Heart left ventricle (tissue), 16 donors: ENCODE data around the gene CNST. TPM values are rescaled to one million over a fixed set of nuclear protein-coding genes. Genes with fewer than 3 reads are reported as not detected.
"Not testable (repeated sequence)": the region's sequence is repeated elsewhere in the genome, so short reads cannot be mapped to it uniquely, and the experiment has no call there.

ENCODE experiments used
- ATAC-seq, 4 donors: fragments of 200-7000 bp; cut with Tn5 transposase; one replicate each; pipeline ENCODE4 v1.9.1; 2020 to 2022; ENCODE audit warnings: moderate library complexity in 4 of 4, mild to moderate bottlenecking in 3 of 4, moderate number of reproducible peaks in 1 of 4
- DNase-seq, 5 donors: peaks; one replicate each; pipeline ENCODE4 v3.0.0-alpha.2; 2020
- H3K27ac ChIP-seq, 12 donors: fragments of 200-600 bp; sonication (generic) in 4 of 12; one replicate each; pipeline versions ENCODE4 v1.5.0 to v1.8.0; 2016 to 2022; ENCODE audit warnings: mild to moderate bottlenecking in 2 of 12
- H3K27me3 ChIP-seq, 9 donors: fragments of 200-600 bp; sonication (generic) in 2 of 9; one replicate each; pipeline versions ENCODE4 v1.5.1 to v1.8.0; 2016 to 2022; ENCODE audit warnings: mild to moderate bottlenecking in 3 of 9
- H3K36me3 ChIP-seq, 9 donors: fragments of 200-600 bp; sonication (generic) in 2 of 9; one replicate each; pipeline versions ENCODE4 v1.5.0 to v1.8.0; 2018 to 2022; ENCODE audit warnings: mild to moderate bottlenecking in 2 of 9
- H3K4me1 ChIP-seq, 12 donors: fragments of 200-600 bp; sonication (generic) in 4 of 12; one replicate each; pipeline versions ENCODE4 v1.5.0 to v1.8.0; 2016 to 2022; ENCODE audit warnings: mild to moderate bottlenecking in 3 of 12
- H3K4me3 ChIP-seq, 12 donors: fragments of 200-600 bp; sonication (generic) in 4 of 12; one replicate each; pipeline versions ENCODE4 v1.5.0 to v1.8.0; 2017 to 2022; ENCODE audit warnings: mild to moderate bottlenecking in 9 of 12, moderate library complexity in 4 of 12
- H3K9me3 ChIP-seq, 12 donors: fragments of 200-600 bp; sonication (generic) in 4 of 12; one replicate each; pipeline versions ENCODE4 v1.5.0 to v1.8.0; 2016 to 2022; ENCODE audit warnings: mild to moderate bottlenecking in 1 of 12
- POLR2A ChIP-seq, 2 donors: fragments of 450-650 bp; IDR thresholded peaks; one replicate each; pipeline ENCODE4 v1.6.1; 2017; ENCODE audit warnings: antibody characterized with exemption in 2 of 2, mild to moderate bottlenecking in 2 of 2, moderate library complexity in 2 of 2
- WGBS, 4 donors: extraction: QIAGEN DNeasy Blood & Tissue Kit in 2 of 4; methylation state at CpG; one replicate each; pipeline versions ENCODE4 v1.1.5 to v1.1.7; 2013 to 2018; 5-methylcytosine and 5-hydroxymethylcytosine counted together
- intact Hi-C, 10 donors: fragments of 100-400 bp; cut with DNase I; formaldehyde crosslinking; loops; one replicate each; pipeline versions ENCODE4 v1.11.1 to v1.14.2; 2022
- polyA plus RNA-seq, 2 donors: library from polyadenylated mRNA; stranded (reverse); fragments of 200-250 nt; gene quantifications; one replicate each; pipeline ENCODE4 v1.2.3, GENCODE V29; 2013
- total RNA-seq, 9 donors: library from RNA; depleted of rRNA in 2 of 9; stranded (reverse); fragments of >200 nt in 2 of 9; fragmentation: NEBNext Ultra II Directional in 3 of 9; extraction: Animal tissue kit (Norgen Biotek cat#: 25700) in 3 of 9; gene quantifications; one replicate each; pipeline versions ENCODE4 v1.1.0 to v1.2.4, GENCODE V29; 2016 to 2023
- TF ChIP-seq, protein P1 (sequence below), 12 donors: fragments of 200-600 bp; sonication (generic) in 4 of 12; IDR thresholded peaks; one replicate each; pipeline versions ENCODE4 v1.5.0 to v1.8.0; 2018 to 2022; ENCODE audit warnings: antibody characterized with exemption in 12 of 12, mild to moderate bottlenecking in 5 of 12
- donor health status: ischemic (EF 13 %, LVEDD 7.1; RV severe dilation, severe dysfunction).
- donor health status: healthy with polysubstance abuse.
- donor health status: DM: no; HTN: yes; CAD: no.
- donor health status: DM: no; HTN: no; CAD: no.
- donor health status: ischemic (EF 25% LVEDD 6.9; RV normal size, moderate dysfunction).
- donor health status: ischemic (EF 25% LVEDD 5.7; RV mildly dilated, moderate dysfunction).
- donor health status: healthy.
- donor health status: DM: yes; HTN: yes; CAD: no.
- donor health status: ischemic (EF 35%, LVEDD 5.7; RV mildly dilated, moderate dysfunction).
- donor health status: nonischemic (EF 11% LVEDD 7.7; RV severe dilation, severe dysfunction).
- donor health status: DM: yes; HTN: yes; CAD: no.
- donor health status: PGD.
- donor health status: ischemic (EF 29% LVEDD 5.4; RV normal size, mild dysfunction).
- donor health status: nonischemic (EF 23%, LVEDD 6.1; RV moderate dilation, normal function).

Gene CNST
- total and polyA plus RNA-seq, 11 donors: 3.9 to 23.9 (median 17.6) TPM

- Histone ChIP-seq H3K27me3 (no peaks in the 10 kb centered on the region), H3K36me3 (peaks cover 0 to 16% (median 7%) of the 10 kb centered on the region in 9 donors), H3K9me3 (peaks cover 0 to 7% (median 0%) of the 10 kb centered on the region in 12 donors), H3K4me1 (peaks cover 4 to 61% (median 33%) of the 10 kb centered on the region in 12 donors), H3K27ac (peak overlapping the region in 11 of 12 donors; percentile 11 to 87 (median 47)), H3K4me3 (peak overlapping the region in 2 of 12 donors; percentile 6 to 10)
- no peak for TF ChIP-seq POLR2A (IDR thresholded peaks at IDR 0.05)
- TF ChIP-seq, protein P1, sequence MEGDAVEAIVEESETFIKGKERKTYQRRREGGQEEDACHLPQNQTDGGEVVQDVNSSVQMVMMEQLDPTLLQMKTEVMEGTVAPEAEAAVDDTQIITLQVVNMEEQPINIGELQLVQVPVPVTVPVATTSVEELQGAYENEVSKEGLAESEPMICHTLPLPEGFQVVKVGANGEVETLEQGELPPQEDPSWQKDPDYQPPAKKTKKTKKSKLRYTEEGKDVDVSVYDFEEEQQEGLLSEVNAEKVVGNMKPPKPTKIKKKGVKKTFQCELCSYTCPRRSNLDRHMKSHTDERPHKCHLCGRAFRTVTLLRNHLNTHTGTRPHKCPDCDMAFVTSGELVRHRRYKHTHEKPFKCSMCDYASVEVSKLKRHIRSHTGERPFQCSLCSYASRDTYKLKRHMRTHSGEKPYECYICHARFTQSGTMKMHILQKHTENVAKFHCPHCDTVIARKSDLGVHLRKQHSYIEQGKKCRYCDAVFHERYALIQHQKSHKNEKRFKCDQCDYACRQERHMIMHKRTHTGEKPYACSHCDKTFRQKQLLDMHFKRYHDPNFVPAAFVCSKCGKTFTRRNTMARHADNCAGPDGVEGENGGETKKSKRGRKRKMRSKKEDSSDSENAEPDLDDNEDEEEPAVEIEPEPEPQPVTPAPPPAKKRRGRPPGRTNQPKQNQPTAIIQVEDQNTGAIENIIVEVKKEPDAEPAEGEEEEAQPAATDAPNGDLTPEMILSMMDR (IDR thresholded peaks at IDR 0.05): no peak
- 57 to 72% (median 61%) methylated on average over 3 of the region's 3 CpGs for WGBS, 4 donors
- DNase-seq: no peak
- intact Hi-C loops: no loop called here
- ATAC-seq: peak in 2 of 4 donors; percentile 20 to 44
Measured at GRCh38 chr1:246587606-246588005, 21.4 kb downstream of the CNST start.

DNA sequence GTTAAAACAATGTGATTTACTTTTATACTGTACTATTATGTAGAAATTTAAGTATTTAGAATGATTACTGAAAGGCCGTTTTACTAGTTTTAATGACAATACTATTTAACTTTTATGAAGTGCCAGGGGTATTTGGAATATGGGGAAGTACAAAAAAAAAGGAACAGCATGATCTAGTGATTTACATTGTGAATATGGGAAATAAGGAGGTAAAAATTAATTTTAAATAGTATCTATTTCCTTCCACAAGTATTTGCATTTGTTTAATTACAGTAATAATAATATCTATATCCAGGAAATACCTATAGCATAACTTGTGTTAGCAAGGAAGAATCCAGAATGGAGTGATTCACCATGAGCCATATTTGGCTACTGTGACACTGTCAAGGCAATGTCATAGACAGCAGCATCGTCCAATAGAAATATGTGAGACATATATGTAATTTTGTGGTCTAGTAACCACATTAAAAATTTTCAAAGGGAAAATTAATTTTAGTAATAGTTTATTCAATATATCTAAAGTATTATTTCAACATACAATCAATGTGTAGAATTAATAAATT is 22.0 kb downstream of the CNST start:
- WGBS, 4 donors: 63 to 80% (median 78%) methylated on average over 2 of the region's 2 CpGs
- H3K4me3 ChIP-seq: peak overlapping the region in 1 of 12 donors; percentile 6

GRCh38 chr1:246589919-246590318 is 23.7 kb downstream of the CNST start:
- H3K9me3 ChIP-seq, DNase-seq, intact Hi-C loops, ATAC-seq, H3K27me3 ChIP-seq, H3K4me3 ChIP-seq, H3K27ac ChIP-seq: not testable (repeated sequence)
- peaks cover 0 to 22% (median 8%) of the 10 kb centered on the region in 9 donors for H3K36me3 ChIP-seq
- peaks cover 0 to 51% (median 17%) of the 10 kb centered on the region in 12 donors for H3K4me1 ChIP-seq
- 92 to 98% (median 96%) methylated on average over 9 to 10 of the region's 10 CpGs for WGBS, 4 donors

More for the DNA sequence above, 22.0 kb downstream of the CNST start:
- Histone ChIP-seq H3K36me3 (peaks cover 0 to 16% (median 7%) of the 10 kb centered on the region in 9 donors), H3K9me3 (peaks cover 0 to 7% (median 0%) of the 10 kb centered on the region in 12 donors), H3K27ac (peak overlapping the region in 11 of 12 donors; percentile 11 to 87 (median 47)), H3K27me3 (no peaks in the 10 kb centered on the region), H3K4me1 (peaks cover 4 to 62% (median 31%) of the 10 kb centered on the region in 12 donors)
- DNase-seq: no peak
- ATAC-seq: no peak
- intact Hi-C loops: no loop called here
- TF ChIP-seq, protein P1 (IDR thresholded peaks at IDR 0.05): no peak
- no peak for TF ChIP-seq POLR2A (IDR thresholded peaks at IDR 0.05)

DNA sequence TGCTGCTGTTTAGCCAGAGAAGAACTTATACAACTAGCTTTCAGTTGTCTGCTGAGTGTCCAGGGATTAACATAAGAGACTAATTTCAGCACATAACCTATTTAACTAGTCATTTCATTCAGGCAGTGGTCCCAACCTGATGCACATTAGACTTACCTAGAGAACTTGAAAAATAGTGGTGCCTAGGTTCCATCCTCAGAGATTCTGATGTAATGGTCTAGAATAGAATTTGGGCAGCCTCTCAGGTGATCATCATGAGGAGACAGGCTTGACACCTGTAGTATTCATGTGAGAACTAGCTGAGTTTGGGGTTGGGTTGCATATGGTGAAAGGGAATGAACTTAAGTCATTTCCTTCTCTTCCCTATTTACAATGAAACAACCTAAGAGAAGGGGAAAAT is 24.8 kb downstream of the CNST start:
- TF ChIP-seq, protein P1 (IDR thresholded peaks at IDR 0.05): no peak
- TF ChIP-seq POLR2A (IDR thresholded peaks at IDR 0.05): no peak
- Histone ChIP-seq H3K9me3 (peaks cover 0 to 7% (median 0%) of the 10 kb centered on the region in 12 donors), H3K4me1 (peaks cover 0 to 46% (median 13%) of the 10 kb centered on the region in 12 donors), H3K36me3 (peaks cover 0 to 24% (median 8%) of the 10 kb centered on the region in 9 donors), H3K27me3 (no peaks in the 10 kb centered on the region), H3K27ac (no peak overlapping the region), H3K4me3 (no peak overlapping the region)
- ATAC-seq: no peak
- intact Hi-C loops: no loop called here
- no peak for DNase-seq
